ENCODE data around the gene SELENOT.

Gene SELENOT

DNA sequence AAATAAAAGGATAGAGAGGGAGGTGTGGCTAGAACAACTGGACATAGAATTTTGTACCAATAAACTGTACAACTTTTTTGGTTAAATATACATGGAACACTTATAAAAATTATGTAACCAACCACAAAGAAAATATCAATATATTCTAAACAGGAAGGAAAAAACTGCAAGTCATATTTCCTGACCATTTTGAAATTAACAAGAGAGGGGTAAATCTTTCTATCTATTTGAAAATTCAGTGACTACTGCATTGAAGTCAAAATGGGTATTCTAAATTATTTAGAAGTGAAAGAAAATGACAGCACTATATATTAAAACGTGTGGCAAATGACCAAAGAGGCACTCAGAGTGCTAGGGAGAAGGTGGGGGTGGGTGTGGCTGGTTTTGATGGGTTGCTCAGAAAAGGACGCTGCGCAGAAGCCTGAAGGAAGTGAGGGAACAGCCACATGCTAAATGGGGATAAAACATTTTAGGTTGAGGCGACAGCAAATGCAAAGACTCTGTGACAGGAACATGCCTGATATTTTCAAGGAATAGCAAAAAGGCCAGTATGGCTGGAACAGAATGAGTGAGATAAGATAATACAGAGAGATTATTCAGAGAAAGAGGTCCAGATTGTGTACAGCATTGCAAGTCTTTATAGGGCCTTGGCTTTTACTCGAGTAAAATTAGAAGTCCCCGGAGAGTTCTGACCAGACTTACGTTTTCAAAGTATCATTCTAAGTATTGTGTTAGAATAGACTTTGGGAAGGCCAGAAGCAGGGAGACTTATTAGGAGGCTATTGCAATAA, 59.5 kb downstream of the SELENOT start:
- no peaks in the 10 kb centered on the region for H3K36me3 ChIP-seq
- no peak overlapping the region for H3K9ac ChIP-seq
- no peaks in the 10 kb centered on the region; the same call in 1 of the 2 replicates for H3K4me1 ChIP-seq
- H4K20me1 ChIP-seq: no peaks in the 10 kb centered on the region
- H3K4me3 ChIP-seq: no peak overlapping the region
- H3K9me3 ChIP-seq: no peaks in the 10 kb centered on the region
- no peaks in the 10 kb centered on the region for H3K27me3 ChIP-seq
- no peak for TF ChIP-seq Cebpa-rat (IDR thresholded peaks at IDR 0.05)
- no peak overlapping the region for H3K27ac ChIP-seq
- no peak overlapping the region for H3K4me2 ChIP-seq

DNA sequence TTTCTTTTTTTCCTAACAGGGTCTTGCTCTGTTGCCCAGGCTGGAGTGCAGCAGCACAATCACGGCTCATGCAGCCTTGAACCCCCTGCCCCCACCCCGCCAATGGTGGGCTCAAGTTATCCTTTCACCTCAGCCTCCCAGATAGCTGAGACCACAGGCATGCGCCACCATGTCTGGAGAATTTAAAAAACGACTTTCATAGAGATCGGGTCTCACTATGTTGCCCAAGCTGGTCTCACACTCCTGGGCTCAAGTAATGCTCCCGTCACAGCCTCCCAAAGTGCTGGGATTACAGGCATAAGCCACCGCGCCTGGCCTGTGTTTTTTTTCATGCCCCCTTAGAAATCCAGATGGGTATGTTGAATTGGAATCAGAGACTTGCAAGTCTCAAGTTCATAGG, 60.3 kb downstream of the SELENOT start:
- Histone ChIP-seq H3K27ac (no peak overlapping the region), H3K4me1 (no peaks in the 10 kb centered on the region; the same call in 1 of the 2 replicates), H3K9me3 (no peaks in the 10 kb centered on the region), H4K20me1 (no peaks in the 10 kb centered on the region), H3K9ac (no peak overlapping the region), H3K4me2 (no peak overlapping the region), H3K27me3 (no peaks in the 10 kb centered on the region), H3K4me3 (no peak overlapping the region), H3K36me3 (no peaks in the 10 kb centered on the region)
- no peak for TF ChIP-seq Cebpa-rat (IDR thresholded peaks at IDR 0.05)

DNA sequence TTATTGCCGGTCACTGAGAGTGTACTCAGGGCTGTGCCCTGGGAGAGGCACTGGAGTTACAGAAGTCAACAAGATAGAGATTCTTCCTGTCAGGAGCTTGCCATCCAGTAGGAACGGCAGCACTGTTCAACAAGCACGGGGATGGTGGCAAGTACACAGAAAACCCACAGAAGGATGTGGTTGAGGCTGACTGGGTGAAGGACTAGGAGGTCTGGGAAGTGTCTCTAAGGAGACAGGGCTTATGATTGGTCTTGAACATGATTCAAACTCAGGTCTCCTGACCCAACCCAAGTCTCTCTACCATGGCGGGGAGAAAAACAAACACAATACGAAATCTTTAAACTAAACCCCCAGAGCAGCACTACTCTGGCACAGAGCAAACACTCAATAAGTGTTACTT, 63.0 kb downstream of the SELENOT start:
- Histone ChIP-seq H3K4me3 (no peak overlapping the region), H3K27me3 (no peaks in the 10 kb centered on the region), H3K4me1 (no peaks in the 10 kb centered on the region; the same call in 1 of the 2 replicates), H3K36me3 (no peaks in the 10 kb centered on the region), H3K4me2 (no peak overlapping the region), H4K20me1 (no peaks in the 10 kb centered on the region), H3K9me3 (no peaks in the 10 kb centered on the region), H3K9ac (no peak overlapping the region), H3K27ac (no peak overlapping the region)
- TF ChIP-seq Cebpa-rat (IDR thresholded peaks at IDR 0.05): no peak

DNA sequence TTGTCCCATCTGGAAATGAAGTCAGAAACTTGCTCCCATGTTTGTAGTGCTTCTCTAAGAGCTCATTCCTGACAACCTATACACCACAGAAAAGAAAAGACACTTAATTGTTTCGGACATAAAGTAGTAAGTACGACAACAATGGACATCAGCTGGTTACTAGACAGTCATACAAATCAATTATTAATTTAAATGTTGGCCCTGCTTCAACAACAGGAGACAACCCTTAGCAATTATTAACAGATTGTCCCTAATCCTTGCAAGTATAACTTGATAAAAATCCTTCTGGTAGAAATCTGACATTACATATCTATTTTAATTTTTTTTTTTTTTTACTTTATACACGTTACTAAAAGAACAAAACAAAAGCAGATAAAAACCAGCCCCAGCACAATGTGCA, 70.8 kb downstream of the SELENOT start:
- no peaks in the 10 kb centered on the region for H4K20me1 ChIP-seq
- peaks cover 6% of the 10 kb centered on the region; the same call in 1 of the 2 replicates for H3K4me1 ChIP-seq
- H3K4me2 ChIP-seq: no peak overlapping the region
- no peak for TF ChIP-seq Cebpa-rat (IDR thresholded peaks at IDR 0.05)
- no peaks in the 10 kb centered on the region for H3K27me3 ChIP-seq
- no peak overlapping the region for H3K9ac ChIP-seq
- no peak overlapping the region for H3K4me3 ChIP-seq
- H3K36me3 ChIP-seq: no peaks in the 10 kb centered on the region
- H3K27ac ChIP-seq: no peak overlapping the region
- peaks cover 30% of the 10 kb centered on the region for H3K9me3 ChIP-seq

DNA sequence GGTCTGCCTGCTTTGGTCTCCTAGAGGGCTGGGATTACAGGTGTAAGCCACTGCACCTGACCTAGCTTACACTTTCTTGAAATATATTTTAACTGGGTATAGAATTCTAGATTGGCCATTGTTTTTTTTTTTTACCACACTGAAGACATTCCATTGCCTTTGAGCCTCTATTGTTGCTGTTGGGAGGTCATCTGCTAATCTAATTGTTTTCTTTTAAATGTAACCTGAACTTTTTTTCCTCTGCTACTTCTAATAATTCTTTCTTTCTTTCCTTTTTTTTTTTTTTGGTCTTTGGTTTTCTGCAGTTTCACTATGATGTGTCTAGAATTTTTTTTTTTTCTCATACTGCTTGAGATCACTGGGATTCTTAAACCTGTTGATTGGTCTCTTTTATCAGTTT, 72.5 kb downstream of the SELENOT start:
- no peaks in the 10 kb centered on the region for H3K36me3 ChIP-seq
- no peak overlapping the region for H3K4me2 ChIP-seq
- H4K20me1 ChIP-seq: no peaks in the 10 kb centered on the region
- TF ChIP-seq Cebpa-rat (IDR thresholded peaks at IDR 0.05): no peak
- H3K27me3 ChIP-seq: no peaks in the 10 kb centered on the region
- H3K27ac ChIP-seq: no peak overlapping the region
- H3K9me3 ChIP-seq: peaks cover 41% of the 10 kb centered on the region
- peaks cover 12% of the 10 kb centered on the region for H3K4me1 ChIP-seq
- no peak overlapping the region for H3K9ac ChIP-seq
- H3K4me3 ChIP-seq: no peak overlapping the region
